ENCODE measurements around the gene OR2Y1. TPM values are rescaled to one million over a fixed set of nuclear protein-coding genes. Genes with fewer than 3 reads are reported as not detected.
"Not testable (repeated sequence)": the region's sequence is repeated elsewhere in the genome, so short reads cannot be mapped to it uniquely, and the experiment has no call there.

Gene OR2Y1
- total RNA-seq, 1 experiment from 2014 or later = not detected

DNA sequence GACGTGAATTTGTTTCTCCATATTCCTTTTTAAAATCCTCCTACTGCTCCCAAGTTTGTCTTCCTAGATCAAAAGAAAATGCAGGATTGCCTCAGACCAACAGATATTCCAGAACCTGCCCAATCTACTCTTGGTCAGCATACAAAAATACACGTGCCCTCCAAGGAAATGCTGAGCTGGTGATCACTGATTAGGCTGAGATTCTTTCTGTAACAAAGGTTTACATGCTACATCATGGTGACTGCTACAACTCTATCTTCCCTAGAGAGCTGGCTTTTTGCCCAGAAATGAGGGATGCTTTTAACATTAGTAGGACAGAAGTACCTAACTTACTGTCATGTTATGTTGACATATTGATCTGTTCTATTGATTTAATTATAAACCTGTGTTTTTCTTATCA is 35.5 kb downstream of the OR2Y1 start:
- H3K36me3 Mint-ChIP-seq (ENCODE audit: insufficient read depth, unreplicated experiment) = no peaks in the 10 kb centered on the region
- intact Hi-C loops (cut with micrococcal nuclease) = no loop called here
- no peak overlapping the region for H3K4me3 Mint-ChIP-seq (ENCODE audit: unreplicated experiment)
- peaks cover 86% of the 10 kb centered on the region for H3K27me3 Mint-ChIP-seq (ENCODE audit: insufficient read depth, unreplicated experiment)
- peak; percentile 47 for DNase-seq (ENCODE audit: unreplicated experiment)
- H3K4me1 Mint-ChIP-seq (ENCODE audit: insufficient read depth, unreplicated experiment) = no peaks in the 10 kb centered on the region
- no peak overlapping the region for H3K27ac Mint-ChIP-seq (ENCODE audit: low read depth, unreplicated experiment)
- TF ChIP-seq, protein P1, sequence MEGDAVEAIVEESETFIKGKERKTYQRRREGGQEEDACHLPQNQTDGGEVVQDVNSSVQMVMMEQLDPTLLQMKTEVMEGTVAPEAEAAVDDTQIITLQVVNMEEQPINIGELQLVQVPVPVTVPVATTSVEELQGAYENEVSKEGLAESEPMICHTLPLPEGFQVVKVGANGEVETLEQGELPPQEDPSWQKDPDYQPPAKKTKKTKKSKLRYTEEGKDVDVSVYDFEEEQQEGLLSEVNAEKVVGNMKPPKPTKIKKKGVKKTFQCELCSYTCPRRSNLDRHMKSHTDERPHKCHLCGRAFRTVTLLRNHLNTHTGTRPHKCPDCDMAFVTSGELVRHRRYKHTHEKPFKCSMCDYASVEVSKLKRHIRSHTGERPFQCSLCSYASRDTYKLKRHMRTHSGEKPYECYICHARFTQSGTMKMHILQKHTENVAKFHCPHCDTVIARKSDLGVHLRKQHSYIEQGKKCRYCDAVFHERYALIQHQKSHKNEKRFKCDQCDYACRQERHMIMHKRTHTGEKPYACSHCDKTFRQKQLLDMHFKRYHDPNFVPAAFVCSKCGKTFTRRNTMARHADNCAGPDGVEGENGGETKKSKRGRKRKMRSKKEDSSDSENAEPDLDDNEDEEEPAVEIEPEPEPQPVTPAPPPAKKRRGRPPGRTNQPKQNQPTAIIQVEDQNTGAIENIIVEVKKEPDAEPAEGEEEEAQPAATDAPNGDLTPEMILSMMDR (IDR thresholded peaks at IDR 0.05; ENCODE audit: unreplicated experiment) = no peak
- ChIA-PET CTCF (interaction anchor here (1.4 kb wide), 1 partner anchor 11 kb away, joined by 5 read pairs; no protein-coding TSS in a partner anchor), POLR2A (interaction anchor here (1.0 to 1.8 kb wide), 2 partner anchors 9 to 14 kb away, joined by 4 to 6 read pairs; no protein-coding TSS in a partner anchor)
- H3K9me3 Mint-ChIP-seq (ENCODE audit: unreplicated experiment) = no peaks in the 10 kb centered on the region
- BruUV-seq (replicated peaks) = no TSS peak

DNA sequence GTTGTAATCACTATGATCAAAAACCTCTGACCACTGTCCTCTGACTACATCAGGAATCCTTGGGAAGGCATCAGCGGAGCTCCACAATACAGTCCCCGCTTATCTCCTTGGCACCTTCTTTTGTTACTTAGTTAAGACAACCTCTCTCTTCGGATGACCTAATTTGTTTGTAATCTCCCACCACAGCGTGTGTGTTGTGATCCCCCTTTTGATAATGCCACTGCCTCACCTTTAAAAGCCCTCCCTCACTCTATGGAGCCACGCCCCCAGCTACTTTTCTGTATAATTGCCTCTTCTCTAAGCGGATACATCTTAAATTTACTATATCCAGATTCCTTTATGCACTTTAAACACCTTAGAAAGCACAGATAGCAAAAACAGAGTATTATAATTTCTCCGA is 35.9 kb downstream of the OR2Y1 start:
- Mint-ChIP-seq H3K4me3 (ENCODE audit: unreplicated experiment) (no peak overlapping the region), H3K27ac (ENCODE audit: low read depth, unreplicated experiment) (no peak overlapping the region), H3K27me3 (ENCODE audit: insufficient read depth, unreplicated experiment) (peaks cover 91% of the 10 kb centered on the region), H3K9me3 (ENCODE audit: unreplicated experiment) (no peaks in the 10 kb centered on the region), H3K36me3 (ENCODE audit: insufficient read depth, unreplicated experiment) (no peaks in the 10 kb centered on the region), H3K4me1 (ENCODE audit: insufficient read depth, unreplicated experiment) (no peaks in the 10 kb centered on the region)
- no peak for DNase-seq (ENCODE audit: unreplicated experiment)
- ChIA-PET POLR2A (interaction anchor here (1.0 to 1.8 kb wide), 3 partner anchors 9 to 179 kb away, joined by 3 to 6 read pairs (median 4); no protein-coding TSS in a partner anchor), CTCF (interaction anchor here (0.6 to 1.4 kb wide), 2 partner anchors 11 to 351 kb away, joined by 3 to 5 read pairs; no protein-coding TSS in a partner anchor)
- BruUV-seq (replicated peaks) = no TSS peak
- intact Hi-C loops (cut with micrococcal nuclease) = no loop called here
- TF ChIP-seq, protein P1 (IDR thresholded peaks at IDR 0.05; ENCODE audit: unreplicated experiment) = no peak

DNA sequence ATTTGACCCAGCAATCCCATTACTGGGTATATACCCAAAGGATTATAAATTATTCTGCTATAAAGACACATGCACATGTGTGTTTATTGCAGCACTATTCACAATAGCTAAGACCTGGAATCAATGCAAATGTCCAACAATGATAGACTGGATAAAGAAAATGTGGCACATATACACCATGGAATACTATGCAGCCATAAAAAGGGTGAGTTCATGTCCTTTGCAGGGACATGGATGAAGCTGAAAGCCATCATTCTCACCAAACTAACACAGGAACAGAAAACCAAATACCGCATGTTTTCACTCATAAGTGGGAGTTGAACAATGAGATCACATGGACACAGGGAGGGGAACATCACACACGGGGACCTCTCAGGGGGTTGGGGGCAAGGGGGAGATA is 36.5 kb downstream of the OR2Y1 start:
- DNase-seq (ENCODE audit: unreplicated experiment); H3K27ac Mint-ChIP-seq (ENCODE audit: low read depth, unreplicated experiment); BruUV-seq (replicated peaks); intact Hi-C loops (cut with micrococcal nuclease); H3K9me3 Mint-ChIP-seq (ENCODE audit: unreplicated experiment); H3K4me1 Mint-ChIP-seq (ENCODE audit: insufficient read depth, unreplicated experiment); H3K4me3 Mint-ChIP-seq (ENCODE audit: unreplicated experiment); H3K36me3 Mint-ChIP-seq (ENCODE audit: insufficient read depth, unreplicated experiment): not testable (repeated sequence)
- peaks cover 95% of the 10 kb centered on the region for H3K27me3 Mint-ChIP-seq (ENCODE audit: insufficient read depth, unreplicated experiment)
- CTCF ChIA-PET = interaction anchor here (0.6 kb wide), 1 partner anchor 352 kb away, joined by 3 read pairs; no protein-coding TSS in a partner anchor
- POLR2A ChIA-PET = interaction anchor here (1.1 to 1.8 kb wide), 2 partner anchors 8 to 179 kb away, joined by 3 to 6 read pairs; no protein-coding TSS in a partner anchor

DNA sequence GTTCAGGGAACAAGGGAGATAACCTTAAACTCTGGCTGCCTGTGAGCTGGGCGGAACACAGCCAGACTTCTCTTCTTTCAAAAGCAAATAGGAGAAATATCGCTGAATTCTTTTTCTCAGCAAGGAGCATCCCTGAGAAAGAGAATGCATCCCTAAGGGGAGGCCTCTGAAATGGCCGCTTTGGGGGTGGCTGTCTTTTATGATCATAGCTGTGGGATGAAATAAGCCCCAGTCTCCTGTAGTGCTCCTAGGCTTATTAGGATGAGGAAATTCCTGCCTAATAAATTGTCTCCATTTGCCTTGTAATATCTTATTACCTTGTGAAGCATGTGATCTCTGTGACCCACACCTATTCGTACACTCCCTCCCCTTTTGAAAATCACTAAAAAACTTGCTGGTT is 39.4 kb downstream of the OR2Y1 start:
- CTCF ChIA-PET = interaction anchor here (0.6 to 1.9 kb wide), 3 partner anchors 8 to 19 kb away, joined by 3 to 5 read pairs (median 3); no protein-coding TSS in a partner anchor
- H3K27ac Mint-ChIP-seq (ENCODE audit: low read depth, unreplicated experiment); intact Hi-C loops (cut with micrococcal nuclease); H3K36me3 Mint-ChIP-seq (ENCODE audit: insufficient read depth, unreplicated experiment); BruUV-seq (replicated peaks); H3K4me1 Mint-ChIP-seq (ENCODE audit: insufficient read depth, unreplicated experiment); H3K4me3 Mint-ChIP-seq (ENCODE audit: unreplicated experiment); H3K9me3 Mint-ChIP-seq (ENCODE audit: unreplicated experiment); DNase-seq (ENCODE audit: unreplicated experiment); POLR2A ChIA-PET: not testable (repeated sequence)
- H3K27me3 Mint-ChIP-seq (ENCODE audit: insufficient read depth, unreplicated experiment) = peaks cover 83% of the 10 kb centered on the region

DNA sequence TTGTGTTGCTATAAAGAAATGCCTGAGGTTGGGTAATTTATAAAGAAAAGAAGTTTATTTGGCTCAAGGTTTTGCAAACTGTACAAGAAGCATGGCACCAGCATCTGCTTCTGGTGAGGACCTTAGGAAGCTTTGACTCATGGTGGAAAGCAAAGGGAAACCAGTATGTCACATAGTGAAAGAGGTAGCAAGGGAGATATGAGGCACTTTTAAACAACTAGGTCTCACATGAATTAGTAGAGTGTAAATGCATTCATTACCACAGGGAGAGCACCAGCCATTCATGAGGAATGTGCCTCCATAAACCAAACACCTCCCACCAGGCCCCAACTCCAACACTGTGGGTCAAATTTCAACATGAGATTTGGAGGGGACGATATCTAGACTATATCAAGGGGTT is 40.8 kb downstream of the OR2Y1 start:
- intact Hi-C loops (cut with micrococcal nuclease) = no loop called here
- peaks cover 72% of the 10 kb centered on the region for H3K27me3 Mint-ChIP-seq (ENCODE audit: insufficient read depth, unreplicated experiment)
- DNase-seq (ENCODE audit: unreplicated experiment) = no peak
- no peak overlapping the region for H3K4me3 Mint-ChIP-seq (ENCODE audit: unreplicated experiment)
- H3K4me1 Mint-ChIP-seq (ENCODE audit: insufficient read depth, unreplicated experiment) = no peaks in the 10 kb centered on the region
- H3K36me3 Mint-ChIP-seq (ENCODE audit: insufficient read depth, unreplicated experiment) = no peaks in the 10 kb centered on the region
- no TSS peak for BruUV-seq (replicated peaks)
- H3K27ac Mint-ChIP-seq (ENCODE audit: low read depth, unreplicated experiment) = no peak overlapping the region
- H3K9me3 Mint-ChIP-seq (ENCODE audit: unreplicated experiment) = no peaks in the 10 kb centered on the region
- TF ChIP-seq, protein P1 (IDR thresholded peaks at IDR 0.05; ENCODE audit: unreplicated experiment) = no peak
- ChIA-PET CTCF (interaction anchor here (1.7 kb wide), 1 partner anchor 21 kb away, joined by 3 read pairs; no protein-coding TSS in a partner anchor), POLR2A (interaction anchor here (0.6 kb wide), 1 partner anchor 66 kb away, joined by 3 read pairs; no protein-coding TSS in a partner anchor)
